Cerebellar nuclear complex (tissue), 1 donor: ENCODE data around the gene GCC2.
"Not testable (repeated sequence)": the region's sequence is repeated elsewhere in the genome, so short reads cannot be mapped to it uniquely, and the experiment has no call there.

Experiments used
- DNase-seq, 2 experiments: peaks; one replicate each; lab custom pipeline; 2025; lab: John Stamatoyannopoulos, UW

The GCC2 gene

DNA sequence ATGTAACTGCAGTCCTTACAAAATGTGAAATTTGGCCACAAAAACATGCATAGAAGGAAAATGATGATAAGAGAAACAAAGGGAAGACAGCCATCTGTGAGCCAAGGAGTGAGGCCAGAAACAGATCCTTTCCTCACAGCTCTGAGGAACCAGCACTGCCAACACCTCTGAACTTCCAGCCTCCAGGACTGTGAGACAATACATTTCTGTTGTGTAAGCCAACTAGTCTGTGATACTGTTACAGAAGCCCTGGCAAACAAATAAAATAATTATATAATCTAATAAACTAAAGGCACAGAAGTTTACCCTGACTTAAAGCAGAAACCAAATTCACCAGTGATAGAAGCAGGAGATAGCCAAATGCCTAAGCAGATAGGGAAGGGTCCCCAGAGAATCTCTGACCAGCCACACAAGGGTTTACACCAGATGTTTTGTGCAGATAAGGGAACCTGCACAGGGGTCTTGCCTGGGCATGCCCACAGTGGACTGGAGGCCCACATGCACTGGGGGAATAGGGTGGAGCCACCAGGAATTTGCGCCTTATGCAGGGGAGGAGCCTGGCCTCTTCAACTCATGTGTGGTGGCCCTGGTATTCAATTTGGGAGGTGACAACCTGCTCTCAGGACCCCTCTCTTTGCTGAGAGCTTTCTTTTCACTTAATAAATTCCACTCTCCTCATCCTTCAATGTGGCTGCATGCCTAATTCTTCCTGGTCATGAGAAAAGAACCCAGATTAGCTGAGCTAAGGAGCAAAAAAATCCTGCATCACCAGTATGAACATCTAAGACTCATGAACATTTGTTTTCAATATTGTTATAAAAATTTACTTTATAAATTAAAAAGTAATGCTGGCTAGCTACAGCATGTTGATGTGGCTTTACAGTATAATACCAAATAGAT is 3.8 kb upstream of the GCC2 start:
- DNase-seq: no peak

DNA sequence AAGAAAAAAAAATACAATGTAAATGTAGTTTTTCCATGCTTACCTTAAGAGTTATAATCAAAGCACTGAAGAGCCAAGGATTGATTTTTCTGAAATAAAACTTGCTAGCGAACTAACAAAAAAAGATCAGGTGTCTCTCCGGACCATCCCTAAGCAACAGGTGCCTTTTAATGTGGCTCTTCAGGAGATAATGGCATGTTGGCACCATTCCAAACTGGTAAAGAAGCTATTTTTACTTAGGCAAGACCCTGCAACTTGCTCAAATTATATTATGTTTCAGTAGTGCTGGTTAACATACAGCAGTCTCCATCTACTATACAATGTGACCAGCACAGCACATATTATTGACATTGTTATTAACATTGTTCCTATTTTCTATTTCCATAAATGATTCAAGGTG is 2.3 kb upstream of the GCC2 start:
- no peak for DNase-seq

DNA sequence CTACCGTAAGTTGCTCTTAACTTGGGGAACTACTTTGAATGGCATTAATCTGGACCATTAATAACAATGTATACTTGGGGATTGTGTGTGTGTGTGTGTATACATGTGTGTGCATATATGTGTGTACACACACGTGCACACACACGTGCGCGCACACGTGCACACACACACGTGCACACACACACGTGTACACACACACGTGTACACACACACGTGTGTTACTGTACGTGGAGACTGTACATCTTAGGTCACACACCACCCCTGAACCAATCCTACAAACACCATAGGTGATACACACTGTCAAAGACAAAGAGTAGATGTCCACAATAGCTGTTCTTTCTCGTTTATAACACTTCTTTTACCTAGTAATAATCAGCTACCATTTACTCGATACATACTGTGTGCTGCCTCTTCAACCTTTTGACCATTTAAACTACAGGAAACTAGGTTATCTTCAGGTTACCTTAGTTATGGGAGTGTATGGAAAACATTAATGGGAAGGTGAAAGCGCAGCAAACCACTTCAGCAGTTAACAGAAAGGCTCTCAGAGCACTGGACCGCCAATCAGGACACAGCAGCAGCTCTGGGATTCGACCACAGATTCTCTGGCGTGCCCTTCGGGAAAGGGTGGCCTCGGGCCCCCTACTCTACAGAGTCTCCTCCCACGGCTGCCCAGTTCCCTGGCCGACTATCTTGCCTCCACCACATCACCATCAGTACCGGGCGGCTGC is 894 bp upstream of the GCC2 start:
- no peak for DNase-seq

DNA sequence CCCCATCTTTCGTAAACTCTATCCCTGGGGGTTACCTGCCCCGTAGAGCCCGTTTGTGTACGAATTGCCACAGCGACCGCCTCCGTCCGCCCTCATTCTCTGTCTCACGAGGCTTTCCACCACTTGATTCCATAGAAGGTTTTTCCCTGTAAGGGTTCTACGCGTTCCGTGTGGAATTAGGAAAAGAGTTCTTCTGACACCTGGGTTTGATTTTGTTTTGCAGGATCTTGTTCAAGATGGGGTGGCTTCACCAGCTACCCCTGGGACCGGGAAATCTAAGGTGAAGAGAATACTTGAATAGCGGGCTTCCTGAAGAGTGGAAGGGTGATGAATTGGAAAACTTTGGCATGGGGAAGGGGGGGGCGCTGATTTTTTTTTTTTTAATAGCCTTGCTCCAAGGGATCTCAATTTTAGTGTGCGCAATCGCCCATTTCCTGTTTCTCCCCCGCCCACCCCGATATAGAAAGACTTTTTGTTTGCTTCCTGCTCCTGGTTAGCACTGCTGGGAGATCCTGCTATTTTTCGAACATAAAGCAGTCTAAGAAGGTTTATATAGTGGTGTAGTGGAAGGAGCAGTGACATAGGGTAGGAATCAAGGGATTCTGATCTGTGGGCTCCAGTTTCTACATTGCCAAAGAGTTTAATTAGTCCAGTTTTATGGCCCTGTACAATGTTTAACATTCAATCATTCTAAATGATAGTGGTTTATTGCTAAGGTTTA is 564 bp downstream of the GCC2 start:
- no peak for DNase-seq

DNA sequence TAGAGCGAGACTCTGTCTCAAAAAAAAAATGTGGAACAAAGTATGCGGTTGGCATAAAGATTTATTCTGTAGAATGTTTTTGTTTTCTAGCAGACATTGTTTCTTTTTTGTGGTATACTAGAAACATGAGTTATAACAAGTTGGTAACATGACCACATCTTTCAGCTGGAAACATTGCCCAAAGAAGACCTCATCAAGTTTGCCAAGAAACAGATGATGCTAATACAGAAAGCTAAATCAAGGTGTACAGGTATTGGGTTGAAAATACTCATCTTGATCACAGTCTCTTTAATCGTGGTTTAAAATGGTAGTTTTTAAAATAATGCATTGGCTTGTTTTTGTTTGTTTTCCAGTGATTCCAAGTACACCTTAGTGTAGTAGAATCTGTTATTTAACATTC is 1.9 kb downstream of the GCC2 start:
- DNase-seq: no peak

DNA sequence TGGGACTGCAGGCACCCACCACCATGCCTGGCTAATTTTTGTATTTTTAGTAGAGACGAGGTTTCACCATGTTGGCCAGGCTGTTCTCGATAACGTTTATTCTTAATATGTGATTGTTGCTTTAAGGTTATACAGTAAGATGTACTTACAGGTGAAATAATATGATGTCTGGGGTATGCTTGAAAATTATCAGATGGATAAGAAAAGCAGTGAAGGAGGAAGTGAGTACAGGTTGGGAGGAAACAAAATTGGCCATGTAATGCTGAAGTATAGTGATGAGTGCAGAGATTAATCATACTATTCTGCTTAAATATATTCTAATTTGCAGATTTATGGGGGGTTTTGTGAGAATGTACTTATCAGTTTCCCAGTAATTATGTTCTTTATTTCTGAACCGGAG is 3.0 kb downstream of the GCC2 start:
- DNase-seq: no peak

DNA sequence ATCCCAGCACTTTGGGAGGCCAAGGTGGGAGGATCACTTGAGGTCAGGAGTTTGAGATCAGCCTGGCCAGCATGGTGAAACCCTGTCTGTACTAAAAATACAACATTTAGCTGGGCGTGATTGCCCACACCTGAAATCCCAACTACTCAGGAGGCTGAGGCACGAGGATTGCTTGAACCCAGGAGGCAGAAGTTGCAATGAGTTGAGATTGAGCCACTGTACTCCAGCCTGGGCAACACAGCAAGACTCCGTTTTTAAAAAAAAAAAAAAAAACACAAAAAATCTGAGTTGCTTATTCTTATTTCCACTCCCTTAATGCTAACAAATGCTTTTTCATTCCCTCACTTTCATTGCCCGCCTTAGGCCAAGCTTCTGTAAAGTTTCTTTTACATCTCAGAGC is 4.5 kb downstream of the GCC2 start:
- not testable (repeated sequence) for DNase-seq

DNA sequence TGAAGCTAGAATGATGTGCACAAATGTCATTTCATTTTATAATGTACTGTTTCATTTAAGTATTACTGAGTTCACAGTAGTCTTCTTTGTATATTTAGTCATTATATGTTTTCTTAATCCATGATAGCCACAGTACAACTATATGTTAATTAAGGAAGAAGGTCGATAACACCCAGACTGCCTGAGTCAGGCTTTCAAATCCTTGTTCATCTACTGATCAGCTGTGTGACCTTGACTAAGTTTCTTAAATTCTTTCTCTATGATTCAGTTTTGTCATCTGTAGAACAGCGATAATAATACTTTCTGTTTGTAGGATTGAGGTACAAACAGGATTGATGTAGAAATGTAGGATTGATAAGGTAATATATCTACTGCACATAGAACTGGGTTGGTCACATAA is 5.4 kb downstream of the GCC2 start:
- DNase-seq: no peak

DNA sequence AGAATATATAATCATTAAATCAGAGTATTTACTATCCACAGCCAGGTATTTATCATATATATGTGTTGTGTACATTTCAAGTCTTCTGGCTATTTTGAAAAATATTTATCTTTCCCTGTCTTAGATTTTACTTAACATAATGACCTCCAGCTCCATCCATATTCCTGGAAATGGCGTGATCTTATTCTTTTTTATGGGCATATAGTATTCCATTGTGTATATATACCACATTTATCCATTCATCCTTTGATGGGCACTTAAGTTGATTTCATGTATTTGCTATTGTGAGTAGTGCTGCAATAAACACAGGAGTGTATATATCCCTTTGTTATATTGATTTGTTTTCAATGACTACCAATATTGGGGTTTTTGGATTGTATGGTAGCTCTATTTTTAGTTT is 6.6 kb downstream of the GCC2 start:
- DNase-seq: no peak

DNA sequence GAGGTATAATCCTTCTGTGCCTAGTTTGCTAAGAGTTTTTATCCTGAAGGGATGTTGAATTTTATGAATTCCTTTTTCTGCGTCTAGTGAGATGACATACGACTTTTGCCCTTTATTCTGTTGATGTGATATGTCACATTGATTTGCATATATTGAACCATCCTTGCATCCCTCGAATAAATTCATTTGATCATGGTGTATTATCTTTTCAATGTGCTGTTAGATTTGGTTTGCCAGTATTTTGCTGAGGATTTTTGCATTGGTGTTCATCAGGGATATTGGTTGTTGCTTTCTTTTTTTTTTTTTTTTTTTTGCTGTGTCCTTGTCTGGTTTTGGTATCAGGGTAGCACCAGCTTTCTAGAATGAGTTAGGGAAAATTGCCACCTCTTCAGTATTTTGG is 9.1 kb downstream of the GCC2 start:
- no peak for DNase-seq

DNA sequence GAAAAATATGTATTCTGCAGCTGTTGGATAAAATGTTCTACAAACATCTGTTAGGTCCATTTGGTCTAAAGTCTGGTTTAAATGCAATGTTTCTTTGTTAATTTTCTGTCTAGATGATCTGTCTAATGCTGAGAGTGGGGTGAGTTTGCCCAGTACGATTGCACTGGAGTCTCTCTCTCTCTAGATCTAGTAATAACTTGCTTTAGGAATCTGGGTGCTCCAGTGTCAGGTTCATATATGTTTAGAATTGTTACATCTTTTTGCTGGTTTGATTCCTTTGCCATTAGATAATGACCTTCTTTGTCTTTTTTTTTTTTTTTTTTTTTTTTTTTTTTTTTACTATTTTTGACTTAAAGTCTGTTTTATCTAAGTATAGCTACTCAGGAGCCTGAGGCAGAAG is 10.4 kb downstream of the GCC2 start:
- no peak for DNase-seq

DNA sequence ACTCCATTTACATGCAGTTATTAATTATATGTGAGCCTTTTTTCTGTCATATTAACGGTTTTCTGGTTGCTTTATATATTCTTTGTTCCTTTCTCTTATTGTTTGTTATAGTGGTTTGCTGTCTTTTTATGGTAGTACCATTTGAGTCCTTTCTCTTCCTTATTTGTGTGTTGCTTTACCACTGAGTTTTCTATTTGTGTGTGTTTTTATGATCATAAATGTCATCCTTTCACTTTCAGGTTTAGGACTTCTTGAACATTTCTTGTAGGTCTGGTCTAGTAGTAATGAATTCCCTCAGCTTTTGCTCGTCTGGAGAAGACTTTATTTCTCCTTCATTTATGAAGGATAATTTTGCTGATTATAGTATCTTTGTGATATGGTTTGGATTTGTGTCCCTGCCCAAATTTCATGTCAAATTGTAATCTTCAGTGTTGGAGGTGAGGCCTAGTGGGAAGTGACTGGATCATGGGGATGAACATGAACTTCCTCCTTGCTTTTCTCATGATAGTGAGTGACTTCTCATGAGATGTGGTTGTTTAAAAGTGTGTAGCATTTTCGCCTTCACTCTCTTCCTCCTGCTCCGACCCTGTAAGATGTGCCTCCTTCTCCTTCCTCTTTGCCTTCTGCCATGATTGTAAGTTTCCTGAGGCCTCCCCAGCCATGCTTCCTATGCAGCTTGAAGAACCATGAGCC is 11.5 kb downstream of the GCC2 start:
- DNase-seq: no peak

DNA sequence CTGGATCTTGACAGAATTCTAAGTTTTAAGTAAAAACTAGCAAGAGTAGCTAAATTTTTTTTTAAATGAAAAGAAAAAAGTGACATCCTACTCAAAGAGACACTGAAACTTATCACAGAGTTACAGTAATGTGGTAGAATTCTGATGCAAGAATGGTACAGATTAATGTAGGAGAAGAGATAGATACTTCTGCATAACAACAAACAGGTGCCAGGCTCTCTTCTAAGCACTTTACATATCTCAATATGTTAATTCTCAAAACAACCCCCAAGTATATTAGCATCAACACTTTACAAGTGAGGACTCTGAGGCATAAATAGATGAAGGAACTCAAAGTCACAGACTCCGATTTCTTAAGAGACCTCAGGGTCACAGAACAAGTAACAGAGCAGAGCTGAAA is 28.1 kb downstream of the GCC2 start:
- no peak for DNase-seq

DNA sequence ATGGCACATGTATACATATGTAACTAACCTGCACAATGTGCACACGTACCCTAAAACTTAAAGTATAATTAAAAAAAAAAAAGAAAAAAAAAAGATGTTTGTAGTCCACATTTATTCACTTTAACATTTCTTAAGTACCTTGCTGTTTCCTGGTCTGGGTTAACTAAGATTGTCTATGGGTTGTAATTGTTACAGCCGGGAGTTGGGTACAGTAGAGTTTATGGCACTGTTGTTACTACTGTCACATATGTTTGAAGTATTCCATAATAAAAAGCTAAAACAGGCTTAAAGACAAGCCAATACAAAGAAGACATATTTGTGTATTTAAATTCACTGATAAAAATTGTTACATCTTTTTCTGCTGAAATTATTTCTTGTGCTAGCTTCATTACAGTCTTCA is 36.2 kb downstream of the GCC2 start:
- no peak for DNase-seq

DNA sequence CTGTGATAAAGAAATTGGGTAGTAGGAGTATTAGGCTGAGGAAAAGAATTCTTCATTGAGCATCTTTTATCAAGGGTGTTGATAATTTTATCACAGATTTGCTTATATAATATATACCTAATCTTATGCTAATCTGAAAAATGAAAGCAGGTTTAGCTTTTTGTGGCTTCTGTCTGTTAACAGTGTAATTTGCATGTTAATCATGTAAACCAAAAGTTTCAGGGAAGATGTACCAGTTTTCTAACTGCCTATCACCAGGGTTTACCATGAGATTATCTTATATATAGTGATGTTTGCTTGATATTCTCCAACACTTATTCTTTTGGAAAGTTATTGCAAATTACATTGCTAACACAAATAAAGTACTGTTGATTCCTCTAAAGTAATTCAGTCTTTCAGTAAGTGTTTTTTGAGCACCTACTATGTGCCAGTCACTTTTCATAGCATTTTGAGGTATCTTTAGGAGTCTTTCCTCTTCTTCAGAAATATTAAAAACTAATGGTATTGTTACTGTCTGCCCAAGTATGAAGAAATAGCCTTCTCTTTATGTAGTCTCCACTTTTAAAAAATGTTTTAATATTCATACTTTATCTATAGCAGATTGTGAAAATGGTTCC is 41.6 kb downstream of the GCC2 start:
- no peak for DNase-seq

DNA sequence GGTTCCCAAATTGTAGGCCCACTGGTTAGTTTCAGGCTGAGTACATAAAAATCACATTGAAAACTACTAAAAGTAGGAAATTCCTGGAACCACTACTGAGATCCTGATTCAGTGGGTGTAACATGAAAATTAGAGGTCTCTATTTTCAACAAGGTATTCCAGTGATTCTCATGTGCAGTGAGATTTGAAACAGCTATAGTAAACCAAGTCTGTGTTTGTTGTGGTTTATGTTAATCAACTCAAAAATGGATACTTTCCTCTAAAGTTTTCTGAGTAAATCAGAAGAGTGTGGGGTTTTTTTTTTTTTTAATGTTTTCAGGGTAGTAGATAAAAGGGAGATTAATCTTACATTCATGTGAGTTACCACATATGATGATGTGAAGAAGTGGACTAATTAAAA is 42.8 kb downstream of the GCC2 start:
- no peak for DNase-seq

DNA sequence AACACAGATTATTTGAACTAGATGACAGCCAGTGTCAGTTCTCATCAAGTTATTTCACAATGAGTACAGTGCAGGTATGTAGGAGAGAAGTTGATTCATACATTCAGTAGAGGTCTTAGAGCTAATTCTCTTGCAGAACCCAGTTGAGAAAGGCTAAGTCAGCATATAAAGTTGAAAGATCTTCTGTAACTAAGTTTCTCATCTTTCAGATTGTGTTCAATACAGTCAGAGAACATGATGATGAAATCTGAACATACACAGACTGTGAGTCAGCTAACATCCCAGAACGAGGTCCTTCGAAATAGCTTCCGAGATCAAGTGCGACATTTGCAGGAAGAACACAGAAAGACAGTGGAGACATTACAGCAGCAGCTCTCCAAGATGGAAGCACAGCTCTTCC is 43.4 kb downstream of the GCC2 start:
- no peak for DNase-seq

DNA sequence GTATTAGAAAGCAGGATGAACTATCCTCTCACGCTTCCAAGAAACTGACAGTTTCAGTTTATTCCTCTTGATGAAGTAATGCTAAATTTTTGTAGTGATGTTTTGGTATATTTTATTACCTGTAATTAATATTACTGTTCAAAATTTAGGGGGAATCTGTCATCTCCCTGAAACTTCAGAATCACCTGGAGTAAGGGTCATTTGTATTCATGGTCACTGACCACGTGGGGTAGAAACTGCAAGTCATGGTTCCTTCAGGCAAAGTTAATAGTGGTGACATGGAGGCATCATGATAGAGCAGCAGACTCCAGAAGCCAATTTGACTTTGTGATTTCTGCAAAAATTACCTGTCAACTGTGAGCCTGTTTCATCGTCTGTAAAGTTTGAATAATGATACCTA is 47.2 kb downstream of the GCC2 start:
- not testable (repeated sequence) for DNase-seq

DNA sequence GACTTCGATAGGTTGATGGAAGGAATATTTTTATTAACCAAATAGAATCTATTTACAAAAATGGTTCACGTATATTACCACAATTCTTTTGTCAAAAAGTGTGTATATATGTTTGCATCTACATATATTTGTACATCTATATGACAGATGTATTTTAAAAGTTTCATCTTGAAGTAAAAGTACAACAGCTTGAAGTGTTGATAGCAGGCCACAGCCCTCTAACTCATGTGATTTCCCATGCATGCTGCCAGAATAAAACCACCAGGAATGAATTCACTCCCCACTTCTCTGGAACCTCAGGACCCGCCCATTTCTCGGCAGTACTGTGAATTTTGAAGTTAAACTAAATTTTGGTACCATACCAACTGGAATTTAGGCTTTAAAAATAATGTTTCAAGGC is 58.6 kb downstream of the GCC2 start:
- DNase-seq: not testable (repeated sequence)

DNA sequence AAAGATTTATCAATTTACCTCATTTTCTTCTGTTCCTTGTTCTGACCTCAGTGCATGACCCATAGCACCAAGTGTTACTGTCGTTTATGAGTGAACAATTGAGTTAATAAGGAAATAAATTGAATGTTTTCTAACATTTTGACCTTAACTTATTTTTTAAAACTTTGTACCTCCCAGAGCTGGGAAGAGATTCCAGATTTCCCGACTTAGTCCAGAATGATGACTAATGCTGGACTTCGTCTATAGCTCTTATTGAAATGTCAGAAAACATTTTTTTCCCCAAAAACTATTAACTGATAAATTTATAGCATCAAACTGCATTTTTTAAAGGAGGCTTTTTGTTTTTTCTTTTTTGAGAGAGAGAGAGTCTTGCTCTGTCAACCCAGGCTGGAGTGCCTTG is 63.4 kb downstream of the GCC2 start:
- not testable (repeated sequence) for DNase-seq

DNA sequence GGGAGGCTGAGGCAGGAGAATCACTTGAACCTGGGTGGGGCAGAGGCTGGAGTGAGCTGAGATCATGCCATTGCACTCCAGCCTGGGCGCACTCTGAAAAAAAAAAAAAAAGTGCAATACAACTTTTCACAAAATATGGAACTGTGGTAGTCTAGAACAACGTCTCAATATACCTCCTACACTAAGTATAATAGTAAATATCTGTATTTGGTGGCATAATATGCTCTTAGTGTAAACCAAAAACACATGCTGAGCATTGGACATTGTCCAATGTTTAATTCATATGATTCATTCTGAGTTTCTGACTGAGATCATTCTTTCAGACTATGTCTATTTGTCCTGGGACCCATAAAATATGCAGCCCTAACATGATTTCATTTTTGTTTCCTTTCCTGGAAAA is 65.5 kb downstream of the GCC2 start:
- not testable (repeated sequence) for DNase-seq

DNA sequence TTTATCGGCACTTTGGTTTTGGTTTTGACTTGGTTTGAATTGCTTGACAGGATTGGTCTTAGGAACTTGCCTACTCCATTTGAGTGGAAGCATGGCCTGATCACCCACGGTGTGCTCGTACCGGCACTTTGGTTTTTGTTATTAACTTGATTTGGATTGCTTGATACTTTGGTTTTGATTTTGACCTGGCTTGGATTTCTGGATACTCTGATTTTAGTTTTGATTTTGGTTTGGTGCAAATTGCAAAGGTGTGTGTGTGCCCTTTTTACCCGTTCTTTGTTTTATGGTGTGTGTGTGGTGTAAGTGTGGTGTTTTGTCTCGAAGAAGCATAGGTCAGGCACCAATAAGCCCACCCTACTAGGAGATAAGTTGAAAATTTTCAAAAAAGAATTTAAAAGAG is 75.7 kb downstream of the GCC2 start:
- not testable (repeated sequence) for DNase-seq
